ENCODE results near the gene LCE4A.

The LCE4A gene

DNA sequence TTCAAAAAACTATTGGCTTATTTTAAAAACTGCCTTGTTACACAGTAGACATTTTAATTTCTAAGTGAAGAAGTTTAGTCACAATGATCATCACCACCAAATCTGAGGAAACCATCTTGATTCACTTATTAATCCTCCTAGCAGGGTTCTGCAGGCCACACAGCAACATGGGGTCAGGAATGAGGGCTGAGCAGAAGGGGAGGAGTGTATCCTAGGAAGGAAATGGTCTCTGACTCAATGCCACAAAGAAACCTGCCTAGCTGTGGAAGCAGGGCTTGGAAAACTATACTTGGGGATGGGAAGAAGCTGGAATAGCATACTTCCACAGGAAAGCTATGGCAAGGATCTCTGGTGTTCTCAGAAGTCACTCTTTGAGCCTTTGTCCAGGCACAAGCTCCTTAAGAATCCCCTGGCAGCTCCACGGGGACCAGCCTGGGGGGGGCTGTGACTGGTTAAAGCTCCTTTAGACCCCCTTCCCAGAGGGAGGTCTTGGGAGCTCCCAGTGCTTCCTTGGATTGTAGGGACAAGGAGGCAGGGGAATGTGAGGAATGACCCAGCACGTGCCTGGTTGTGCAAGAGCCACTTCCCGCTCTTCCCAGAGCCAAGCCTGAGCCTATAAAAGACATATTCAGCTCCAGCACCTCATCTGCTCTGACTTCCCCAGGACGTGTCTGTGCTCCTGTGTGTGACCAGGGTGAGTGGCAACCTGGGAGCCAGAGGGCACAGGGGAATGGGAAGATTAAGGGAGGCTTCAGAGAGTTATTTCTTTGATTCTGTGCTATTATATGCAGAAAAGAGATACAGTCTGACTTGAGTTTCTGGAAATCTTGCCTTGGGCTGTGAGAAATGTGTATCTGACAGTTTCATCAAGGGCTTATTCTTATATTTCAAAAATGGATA, 10.0 kb upstream of the LCE4A start, which contains the start of gene LCE2A:
LCE2A (plus strand) TSS at position 645 of the 900 bp plus-strand sequence. CDS start 557 bp downstream, outside the sequence.
- TF ChIP-seq, protein P1, sequence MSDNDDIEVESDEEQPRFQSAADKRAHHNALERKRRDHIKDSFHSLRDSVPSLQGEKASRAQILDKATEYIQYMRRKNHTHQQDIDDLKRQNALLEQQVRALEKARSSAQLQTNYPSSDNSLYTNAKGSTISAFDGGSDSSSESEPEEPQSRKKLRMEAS (IDR thresholded peaks at IDR 0.05) = no peak
- no peak for TF ChIP-seq CREB1 (IDR thresholded peaks at IDR 0.05; ENCODE audit: low read depth)
- TF ChIP-seq, protein P2, sequence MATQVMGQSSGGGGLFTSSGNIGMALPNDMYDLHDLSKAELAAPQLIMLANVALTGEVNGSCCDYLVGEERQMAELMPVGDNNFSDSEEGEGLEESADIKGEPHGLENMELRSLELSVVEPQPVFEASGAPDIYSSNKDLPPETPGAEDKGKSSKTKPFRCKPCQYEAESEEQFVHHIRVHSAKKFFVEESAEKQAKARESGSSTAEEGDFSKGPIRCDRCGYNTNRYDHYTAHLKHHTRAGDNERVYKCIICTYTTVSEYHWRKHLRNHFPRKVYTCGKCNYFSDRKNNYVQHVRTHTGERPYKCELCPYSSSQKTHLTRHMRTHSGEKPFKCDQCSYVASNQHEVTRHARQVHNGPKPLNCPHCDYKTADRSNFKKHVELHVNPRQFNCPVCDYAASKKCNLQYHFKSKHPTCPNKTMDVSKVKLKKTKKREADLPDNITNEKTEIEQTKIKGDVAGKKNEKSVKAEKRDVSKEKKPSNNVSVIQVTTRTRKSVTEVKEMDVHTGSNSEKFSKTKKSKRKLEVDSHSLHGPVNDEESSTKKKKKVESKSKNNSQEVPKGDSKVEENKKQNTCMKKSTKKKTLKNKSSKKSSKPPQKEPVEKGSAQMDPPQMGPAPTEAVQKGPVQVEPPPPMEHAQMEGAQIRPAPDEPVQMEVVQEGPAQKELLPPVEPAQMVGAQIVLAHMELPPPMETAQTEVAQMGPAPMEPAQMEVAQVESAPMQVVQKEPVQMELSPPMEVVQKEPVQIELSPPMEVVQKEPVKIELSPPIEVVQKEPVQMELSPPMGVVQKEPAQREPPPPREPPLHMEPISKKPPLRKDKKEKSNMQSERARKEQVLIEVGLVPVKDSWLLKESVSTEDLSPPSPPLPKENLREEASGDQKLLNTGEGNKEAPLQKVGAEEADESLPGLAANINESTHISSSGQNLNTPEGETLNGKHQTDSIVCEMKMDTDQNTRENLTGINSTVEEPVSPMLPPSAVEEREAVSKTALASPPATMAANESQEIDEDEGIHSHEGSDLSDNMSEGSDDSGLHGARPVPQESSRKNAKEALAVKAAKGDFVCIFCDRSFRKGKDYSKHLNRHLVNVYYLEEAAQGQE (IDR thresholded peaks at IDR 0.05; ENCODE audit: low read depth) = no peak
- no peak for TF ChIP-seq FOXM1 (IDR thresholded peaks at IDR 0.05; ENCODE audit: borderline replicate concordance, low read depth)
- TF ChIP-seq ZBTB7A (IDR thresholded peaks at IDR 0.05; ENCODE audit: low read depth) = no peak

GRCh38 chr1:152699746-152700145, 8.2 kb upstream of the LCE4A start:
- TF ChIP-seq, protein P1 (IDR thresholded peaks at IDR 0.05) = no peak
- no peak for TF ChIP-seq CREB1 (IDR thresholded peaks at IDR 0.05; ENCODE audit: low read depth)
- no peak for TF ChIP-seq TAF1 (IDR thresholded peaks at IDR 0.05; ENCODE audit: low read depth)
- TF ChIP-seq TEAD4 (IDR thresholded peaks at IDR 0.05) = no peak
- TF ChIP-seq, protein P2 (IDR thresholded peaks at IDR 0.05; ENCODE audit: low read depth) = no peak
- no peak for TF ChIP-seq CEBPB (IDR thresholded peaks at IDR 0.05)
- TF ChIP-seq EP300 (IDR thresholded peaks at IDR 0.05; ENCODE audit: borderline replicate concordance) = no peak
- no peak for TF ChIP-seq RAD21 (IDR thresholded peaks at IDR 0.05; ENCODE audit: low read depth)
- TF ChIP-seq, protein P3, sequence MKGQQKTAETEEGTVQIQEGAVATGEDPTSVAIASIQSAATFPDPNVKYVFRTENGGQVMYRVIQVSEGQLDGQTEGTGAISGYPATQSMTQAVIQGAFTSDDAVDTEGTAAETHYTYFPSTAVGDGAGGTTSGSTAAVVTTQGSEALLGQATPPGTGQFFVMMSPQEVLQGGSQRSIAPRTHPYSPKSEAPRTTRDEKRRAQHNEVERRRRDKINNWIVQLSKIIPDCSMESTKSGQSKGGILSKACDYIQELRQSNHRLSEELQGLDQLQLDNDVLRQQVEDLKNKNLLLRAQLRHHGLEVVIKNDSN (IDR thresholded peaks at IDR 0.05) = no peak
- TF ChIP-seq YY1 (IDR thresholded peaks at IDR 0.05; ENCODE audit: low read depth) = no peak
- no peak for TF ChIP-seq NFIC (IDR thresholded peaks at IDR 0.05)

DNA sequence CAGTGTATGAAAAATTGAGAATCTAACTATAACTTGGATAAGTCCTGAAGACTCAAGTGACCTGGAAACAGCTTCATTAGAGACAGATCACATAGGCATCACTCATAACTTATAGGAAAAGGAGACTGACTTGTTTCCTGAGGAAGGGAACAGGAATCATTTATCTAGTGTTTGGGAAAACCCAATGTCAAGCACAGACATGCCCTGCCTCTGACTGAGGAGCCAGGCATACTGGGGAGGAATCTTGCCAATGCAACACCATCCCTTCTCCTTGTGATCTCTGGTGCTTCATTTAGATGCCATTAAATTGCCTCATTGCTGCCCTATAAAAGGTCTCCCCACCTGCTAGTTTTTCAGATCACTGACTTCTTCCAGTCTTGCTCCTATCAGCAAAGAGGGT, 10.3 kb downstream of the LCE4A start:
- TF ChIP-seq, protein P2 (IDR thresholded peaks at IDR 0.05; ENCODE audit: low read depth) = no peak
- TF ChIP-seq ZBTB7A (IDR thresholded peaks at IDR 0.05; ENCODE audit: low read depth) = no peak
- TF ChIP-seq CEBPB (IDR thresholded peaks at IDR 0.05) = no peak
- TF ChIP-seq YY1 (IDR thresholded peaks at IDR 0.05; ENCODE audit: low read depth) = no peak
- no peak for TF ChIP-seq CREB1 (IDR thresholded peaks at IDR 0.05; ENCODE audit: low read depth)
- no peak for TF ChIP-seq EGR1 (IDR thresholded peaks at IDR 0.05)
- TF ChIP-seq TCF12 (IDR thresholded peaks at IDR 0.05; ENCODE audit: low read depth) = no peak
- TF ChIP-seq TAF1 (IDR thresholded peaks at IDR 0.05; ENCODE audit: low read depth) = no peak
- TF ChIP-seq RAD21 (IDR thresholded peaks at IDR 0.05; ENCODE audit: low read depth) = no peak
- TF ChIP-seq, protein P1 (IDR thresholded peaks at IDR 0.05) = no peak

DNA sequence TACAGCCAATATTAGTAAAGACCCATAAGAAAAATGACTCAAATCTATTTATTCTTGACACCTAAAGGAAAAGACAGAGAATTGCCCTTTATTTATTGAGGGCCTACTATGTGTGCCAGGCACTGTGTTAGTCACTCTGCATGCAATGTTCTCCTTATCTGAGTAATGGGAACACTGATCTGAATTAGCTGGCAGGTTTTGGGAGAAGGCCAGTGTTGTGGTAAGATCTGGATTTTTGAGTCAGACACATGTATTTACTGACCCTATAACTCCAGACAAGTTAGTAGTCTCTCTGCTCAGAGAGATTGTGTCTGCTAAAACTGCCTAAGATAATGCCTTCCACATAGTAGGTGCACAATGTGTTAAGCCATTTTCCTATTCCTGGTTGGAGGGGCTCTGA, 17.3 kb downstream of the LCE4A start:
- TF ChIP-seq CREB1 (IDR thresholded peaks at IDR 0.05; ENCODE audit: low read depth) (no peak), TCF12 (IDR thresholded peaks at IDR 0.05; ENCODE audit: low read depth) (no peak), TEAD4 (IDR thresholded peaks at IDR 0.05) (no peak), CEBPB (IDR thresholded peaks at IDR 0.05) (no peak), NFIC (IDR thresholded peaks at IDR 0.05) (no peak), EGR1 (IDR thresholded peaks at IDR 0.05) (no peak), TAF1 (IDR thresholded peaks at IDR 0.05; ENCODE audit: low read depth) (no peak), FOXM1 (IDR thresholded peaks at IDR 0.05; ENCODE audit: borderline replicate concordance, low read depth) (no peak), EP300 (IDR thresholded peaks at IDR 0.05; ENCODE audit: borderline replicate concordance) (no peak), YY1 (IDR thresholded peaks at IDR 0.05; ENCODE audit: low read depth) (no peak), RAD21 (IDR thresholded peaks at IDR 0.05; ENCODE audit: low read depth) (no peak), ZBTB7A (IDR thresholded peaks at IDR 0.05; ENCODE audit: low read depth) (no peak)
- TF ChIP-seq, protein P2 (IDR thresholded peaks at IDR 0.05; ENCODE audit: low read depth) = no peak
- TF ChIP-seq, protein P1 (IDR thresholded peaks at IDR 0.05) = no peak
- TF ChIP-seq, protein P3 (IDR thresholded peaks at IDR 0.05) = no peak
